ENCODE measurements around the gene EFCAB6.

- TF ChIP-seq CTCF (IDR thresholded peaks at IDR 0.05; ENCODE audit: low read depth, low read length, poor library complexity, severe bottlenecking) (no peak), EZH2phosphoT487 (IDR thresholded peaks at IDR 0.05; ENCODE audit: borderline replicate concordance, low read length) (no peak)
Observed at GRCh38 chr22:43488031-43488866, 323.9 kb downstream of the EFCAB6 start.

Measured in DOHH2 (cell line).